HFFc6 (cell line): ENCODE results near the gene TMEM120B. TPM values are rescaled to one million over a fixed set of nuclear protein-coding genes. Genes with fewer than 3 reads are reported as not detected.
A peak's percentile ranks its signal among the peaks of the same experiment; 100 is the strongest.

Experiments
- DNase-seq: peaks from one replicate; pipeline ENCODE4 v3.0.0-alpha.2; 2018
- H3K27ac Mint-ChIP-seq: 2 replicates; pipeline ENCODE4 v1.8.0; 2020; ENCODE audit warnings: mild to moderate bottlenecking, mixed read lengths
- H3K27me3 Mint-ChIP-seq: 2 replicates; pipeline ENCODE4 v1.8.0; 2021; ENCODE audit warnings: mild to moderate bottlenecking, moderate library complexity, mixed read lengths; ENCODE audit not compliant: insufficient read depth
- H3K36me3 Mint-ChIP-seq: 2 replicates; pipeline ENCODE4 v1.8.0; 2021; ENCODE audit warnings: low read depth, mixed read lengths
- H3K4me1 Mint-ChIP-seq: 2 replicates; pipeline ENCODE4 v1.8.0; 2020; ENCODE audit warnings: low read depth, mixed read lengths
- H3K4me3 Mint-ChIP-seq: 2 replicates; pipeline ENCODE4 v1.8.0; 2020; ENCODE audit warnings: mild to moderate bottlenecking, moderate library complexity, mixed read lengths
- H3K9me3 Mint-ChIP-seq: 2 replicates; pipeline ENCODE4 v1.8.0; 2020; ENCODE audit warnings: mild to moderate bottlenecking, mixed read lengths
- CTCF ChIP-seq: fragments of 200-600 bp; sonication (generic); IDR thresholded peaks from 2 replicates; pipeline ENCODE4 v1.5.0; 2021; ENCODE audit warnings: antibody characterized with exemption, mild to moderate bottlenecking
- total RNA-seq, 6 experiments: library from RNA; stranded (reverse); fragmentation: NEBNext Ultra II Directional; extraction: Animal tissue kit (Norgen Biotek cat#: 25700); gene quantifications; 2 replicates in 1 of 6; 3 replicates in 5 of 6; pipeline ENCODE4 v1.2.3, GENCODE V29; 2021

Gene TMEM120B
- total RNA-seq, 6 experiments from 2014 or later: 9.7 to 13.8 (median 12.6) TPM

DNA sequence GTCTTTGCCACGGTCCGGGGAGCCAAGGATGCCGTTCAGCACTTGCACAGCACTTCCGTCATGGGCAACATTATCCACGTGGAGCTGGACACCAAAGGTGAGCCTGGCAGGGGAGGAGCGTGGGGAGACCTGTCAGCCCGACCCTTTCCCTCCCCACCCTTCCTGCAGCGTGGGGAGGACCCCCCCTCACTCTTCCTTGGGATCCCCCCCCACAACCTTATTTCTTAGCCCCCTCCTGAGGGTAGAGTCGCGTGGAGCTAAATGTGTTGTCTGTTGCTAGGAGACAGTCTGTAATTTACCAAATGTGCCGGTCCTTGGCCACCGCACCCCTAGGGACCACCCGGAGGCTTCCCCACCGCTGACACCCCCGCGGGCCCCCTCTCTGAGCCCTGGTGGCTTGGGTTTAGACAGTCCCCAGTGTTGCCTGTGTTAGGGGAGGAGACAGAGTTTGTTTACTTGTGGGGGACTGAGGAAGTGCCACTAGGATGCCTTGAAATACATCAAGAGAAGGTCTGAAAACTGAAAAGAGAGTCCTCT, 93.5 kb downstream of the TMEM120B start:
- Mint-ChIP-seq H3K9me3 (no peaks in the 10 kb centered on the region), H3K4me3 (peak overlapping the region; percentile 93), H3K4me1 (peaks cover 41% of the 10 kb centered on the region), H3K36me3 (peaks cover 23% of the 10 kb centered on the region), H3K27ac (peak overlapping the region; percentile 94), H3K27me3 (no peaks in the 10 kb centered on the region; the same call in none of the 2 replicates)
- no peak for DNase-seq
- TF ChIP-seq CTCF: no peak

DNA sequence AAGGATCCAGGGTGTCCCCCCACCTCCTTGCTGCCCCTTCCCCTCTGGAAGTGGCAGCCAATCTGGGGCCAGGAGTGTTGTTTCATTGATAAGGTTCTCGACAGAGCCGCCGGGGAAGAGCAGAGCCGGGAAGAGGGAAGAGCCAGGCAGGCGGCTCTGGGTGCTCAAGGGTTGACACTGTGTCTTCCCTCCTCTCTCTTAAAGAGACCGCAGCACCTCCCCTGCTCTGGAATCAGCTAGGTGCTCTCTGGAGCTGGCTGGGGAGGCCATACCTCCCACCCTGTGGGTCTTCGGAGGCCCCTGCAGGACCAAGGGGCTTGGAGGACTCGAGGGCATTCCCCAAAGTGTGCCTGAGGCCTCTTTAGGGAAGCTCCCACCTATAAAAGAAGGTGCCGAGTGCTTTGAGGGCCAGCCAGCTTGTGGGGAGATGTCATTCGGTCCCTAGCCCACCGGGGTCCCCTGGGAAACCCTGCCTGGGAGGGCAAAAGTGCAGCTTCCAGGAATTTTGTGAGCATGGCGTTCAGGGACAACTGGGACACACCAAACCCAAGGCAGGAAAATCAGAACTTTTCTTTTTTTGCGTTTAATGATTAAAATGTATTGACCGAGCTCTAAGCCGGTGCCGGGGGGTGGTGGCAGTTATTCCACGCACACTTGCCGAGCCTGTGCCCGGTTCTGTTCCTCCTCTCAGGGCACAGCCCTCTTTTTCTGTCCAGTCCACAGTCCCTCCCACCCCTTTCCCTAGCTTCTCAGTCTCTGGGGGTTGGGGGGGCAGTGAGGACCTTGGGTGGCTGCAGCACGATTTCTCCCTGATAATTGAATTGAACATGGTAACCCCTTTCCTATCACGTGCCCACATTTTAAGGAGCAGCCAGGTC, 94.2 kb downstream of the TMEM120B start:
- H3K9me3 Mint-ChIP-seq: no peaks in the 10 kb centered on the region
- TF ChIP-seq CTCF: no peak
- H3K27ac Mint-ChIP-seq: peak overlapping the region; percentile 94
- DNase-seq: no peak
- H3K4me1 Mint-ChIP-seq: peaks cover 41% of the 10 kb centered on the region
- H3K36me3 Mint-ChIP-seq: peaks cover 23% of the 10 kb centered on the region
- no peaks in the 10 kb centered on the region; the same call in none of the 2 replicates for H3K27me3 Mint-ChIP-seq
- peak overlapping the region; percentile 93 for H3K4me3 Mint-ChIP-seq

GRCh38 chr12:121807642-121808347, 95.2 kb downstream of the TMEM120B start:
- TF ChIP-seq CTCF: no peak
- Mint-ChIP-seq H3K4me3 (peak overlapping the region; percentile 93; the same call in 1 of the 2 replicates), H3K27me3 (no peaks in the 10 kb centered on the region; the same call in none of the 2 replicates), H3K9me3 (no peaks in the 10 kb centered on the region), H3K4me1 (peaks cover 38% of the 10 kb centered on the region), H3K27ac (no peak overlapping the region), H3K36me3 (peaks cover 23% of the 10 kb centered on the region)
- DNase-seq: no peak

DNA sequence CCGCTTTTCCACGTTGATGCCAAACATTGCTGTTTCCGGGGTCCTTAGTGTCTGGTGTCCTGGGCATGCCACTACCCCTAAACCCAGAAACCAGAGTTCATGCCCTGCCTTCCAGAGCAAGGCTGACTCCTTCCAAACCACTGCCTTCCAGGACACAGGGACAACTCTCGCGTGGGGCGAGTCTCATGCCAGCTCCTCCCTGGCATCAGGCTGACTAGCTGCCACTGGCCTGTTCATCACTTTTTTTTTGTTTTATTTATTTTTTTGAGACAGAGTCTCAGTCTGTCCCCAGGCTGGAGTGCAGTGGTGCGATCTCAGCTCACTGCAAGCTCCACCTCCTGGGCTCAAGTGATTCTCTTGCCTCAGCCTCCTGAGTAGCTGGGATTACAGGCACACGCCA, 96.1 kb downstream of the TMEM120B start:
- Mint-ChIP-seq H3K4me3 (no peak overlapping the region), H3K27ac (no peak overlapping the region), H3K36me3 (peaks cover 26% of the 10 kb centered on the region), H3K27me3 (peaks cover 2% of the 10 kb centered on the region; the same call in 1 of the 2 replicates), H3K4me1 (peaks cover 45% of the 10 kb centered on the region), H3K9me3 (no peaks in the 10 kb centered on the region)
- TF ChIP-seq CTCF: no peak
- no peak for DNase-seq

DNA sequence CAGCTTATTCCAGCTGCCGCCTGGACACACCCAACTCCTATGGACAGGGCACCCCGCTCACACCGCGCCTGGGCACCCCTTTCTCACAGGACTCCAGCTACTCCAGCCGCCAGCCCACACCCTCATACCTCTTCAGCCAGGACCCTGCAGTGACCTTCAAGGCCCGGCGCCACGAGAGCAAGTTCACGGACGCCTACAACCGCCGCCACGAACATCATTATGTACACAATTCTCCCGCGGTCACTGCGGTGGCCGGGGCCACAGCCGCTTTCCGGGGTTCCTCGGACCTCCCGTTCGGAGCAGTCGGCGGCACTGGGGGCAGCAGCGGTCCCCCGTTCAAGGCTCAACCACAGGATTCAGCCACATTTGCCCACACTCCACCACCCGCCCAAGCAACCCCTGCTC, 97.2 kb downstream of the TMEM120B start:
- TF ChIP-seq CTCF: no peak
- Mint-ChIP-seq H3K36me3 (peaks cover 29% of the 10 kb centered on the region), H3K9me3 (no peaks in the 10 kb centered on the region), H3K27ac (no peak overlapping the region), H3K27me3 (peaks cover 2% of the 10 kb centered on the region; the same call in 1 of the 2 replicates), H3K4me1 (peaks cover 48% of the 10 kb centered on the region), H3K4me3 (no peak overlapping the region)
- DNase-seq: no peak
